Esophagus muscularis mucosa (tissue), 3 donors: ENCODE measurements around the gene EPHA4.

Source experiments
- POLR2AphosphoS5 ChIP-seq, 2 donors: sonication (generic); formaldehyde crosslinking; IDR thresholded peaks; one replicate each; pipeline ENCODE4 v1.6.1; 2017; ENCODE audit warnings: antibody characterized with exemption in 2 of 2
- TF ChIP-seq, protein P1 (sequence below), 3 experiments: fragments of 200-600 bp in 2 of 3; fragments of 450-650 bp in 1 of 3; sonication (generic) in 2 of 3; IDR thresholded peaks; one replicate each; pipeline ENCODE4 v1.5.1; 2017 to 2019; ENCODE audit warnings: antibody characterized with exemption in 3 of 3, mild to moderate bottlenecking in 2 of 3, moderate library complexity in 1 of 3

- no peak for TF ChIP-seq POLR2AphosphoS5 (IDR thresholded peaks at IDR 0.05)
- TF ChIP-seq, protein P1, sequence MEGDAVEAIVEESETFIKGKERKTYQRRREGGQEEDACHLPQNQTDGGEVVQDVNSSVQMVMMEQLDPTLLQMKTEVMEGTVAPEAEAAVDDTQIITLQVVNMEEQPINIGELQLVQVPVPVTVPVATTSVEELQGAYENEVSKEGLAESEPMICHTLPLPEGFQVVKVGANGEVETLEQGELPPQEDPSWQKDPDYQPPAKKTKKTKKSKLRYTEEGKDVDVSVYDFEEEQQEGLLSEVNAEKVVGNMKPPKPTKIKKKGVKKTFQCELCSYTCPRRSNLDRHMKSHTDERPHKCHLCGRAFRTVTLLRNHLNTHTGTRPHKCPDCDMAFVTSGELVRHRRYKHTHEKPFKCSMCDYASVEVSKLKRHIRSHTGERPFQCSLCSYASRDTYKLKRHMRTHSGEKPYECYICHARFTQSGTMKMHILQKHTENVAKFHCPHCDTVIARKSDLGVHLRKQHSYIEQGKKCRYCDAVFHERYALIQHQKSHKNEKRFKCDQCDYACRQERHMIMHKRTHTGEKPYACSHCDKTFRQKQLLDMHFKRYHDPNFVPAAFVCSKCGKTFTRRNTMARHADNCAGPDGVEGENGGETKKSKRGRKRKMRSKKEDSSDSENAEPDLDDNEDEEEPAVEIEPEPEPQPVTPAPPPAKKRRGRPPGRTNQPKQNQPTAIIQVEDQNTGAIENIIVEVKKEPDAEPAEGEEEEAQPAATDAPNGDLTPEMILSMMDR (IDR thresholded peaks at IDR 0.05): no peak
These were observed 14.0 kb downstream of the EPHA4 start for GRCh38 chr2:221558107-221558506.
